GM18502 (cell line): ENCODE data around the gene ENHO.

Source experiments
- ATAC-seq: cut with Tn5 transposase; IDR thresholded peaks from one replicate; pipeline ENCODE4 v1.9.1; 2021; ENCODE audit warnings: mild to moderate bottlenecking; ENCODE audit not compliant: unreplicated experiment, poor library complexity

ENHO gene

DNA sequence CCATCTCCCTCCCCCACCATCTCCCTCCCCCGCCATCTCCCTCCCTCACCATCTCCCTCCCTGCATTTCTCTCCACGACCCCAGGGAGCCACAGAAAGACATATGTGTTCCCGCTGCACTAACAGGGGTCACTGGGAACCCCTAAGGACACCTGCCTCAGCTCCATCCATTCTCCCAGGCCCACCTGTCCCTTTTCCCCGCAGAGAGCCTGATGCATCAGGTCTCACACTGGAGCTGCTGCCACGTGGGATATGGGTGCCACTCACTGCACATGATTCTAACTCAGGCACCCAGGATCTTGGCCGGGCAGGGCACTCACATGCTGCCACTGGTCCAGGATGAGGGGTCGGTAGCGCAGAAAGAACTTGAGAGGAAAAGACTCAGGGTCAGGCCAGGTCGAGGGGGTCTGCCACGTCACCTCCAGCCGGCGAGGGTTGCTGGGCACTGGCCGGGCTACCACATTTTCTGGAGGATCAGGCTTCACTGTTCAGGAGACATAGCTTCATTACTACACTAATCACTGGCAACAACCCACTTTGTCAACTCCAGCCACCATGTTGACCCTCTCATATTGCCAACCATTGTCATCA, 33.2 kb upstream of the ENHO start:
- no peak for ATAC-seq

- ATAC-seq: no peak
Measured at GRCh38 chr9:34555500-34555899, 32.7 kb upstream of the ENHO start.

DNA sequence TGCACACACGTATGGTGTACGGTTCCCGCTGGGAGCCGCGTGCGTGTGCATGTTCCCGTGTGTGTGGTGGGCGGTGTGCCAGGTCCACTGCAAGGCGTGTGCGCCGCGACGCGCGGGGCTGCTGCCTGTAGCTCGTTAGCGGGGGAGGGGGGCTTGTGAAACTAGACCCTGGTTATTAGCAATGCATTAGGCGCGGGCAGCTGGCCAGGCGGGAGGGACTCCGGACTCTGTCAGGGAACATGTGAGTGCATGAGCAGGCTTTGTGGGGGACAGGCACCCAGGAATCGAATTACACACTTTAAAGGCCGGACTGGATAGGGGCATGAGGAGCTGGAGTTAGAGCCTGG, 32.2 kb upstream of the ENHO start:
- no peak for ATAC-seq

DNA sequence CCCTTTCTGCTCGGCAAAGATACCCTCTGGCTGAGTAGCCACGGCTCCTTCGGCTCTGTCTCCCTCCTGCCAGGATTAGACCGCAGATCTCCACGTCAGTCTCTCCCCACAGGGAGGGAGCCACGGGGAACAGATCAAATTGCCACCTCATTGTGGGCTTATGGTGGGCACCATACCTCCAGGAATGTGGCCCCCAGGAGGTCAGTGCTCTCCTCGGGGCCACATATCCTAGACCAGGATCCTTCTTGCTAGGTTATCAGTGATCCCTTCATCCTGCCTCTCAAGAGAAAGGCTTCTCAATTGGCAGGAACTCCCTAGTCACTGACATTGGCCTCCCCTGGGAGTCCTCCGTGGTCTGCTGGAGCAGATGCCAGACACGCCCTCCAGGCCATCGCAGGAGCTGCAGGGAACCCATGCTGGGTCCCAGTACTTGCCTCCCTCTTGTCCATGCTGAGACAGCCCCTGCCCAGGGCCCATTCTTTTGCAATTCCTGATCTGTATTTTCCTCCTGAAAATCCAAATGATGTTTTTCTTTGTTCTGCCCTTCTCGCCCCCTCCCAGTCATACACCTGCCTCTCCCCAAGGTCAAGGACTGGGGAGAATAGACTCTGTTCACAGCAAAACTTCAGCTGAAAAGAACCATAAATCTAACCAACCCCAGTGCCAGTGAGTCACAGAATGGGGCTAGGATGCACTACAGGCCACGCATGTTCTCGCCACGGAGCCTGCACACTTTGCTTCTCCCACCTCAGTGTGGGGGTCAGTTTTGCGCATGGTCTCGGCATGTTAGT, 31.6 kb upstream of the ENHO start:
- no peak for ATAC-seq

DNA sequence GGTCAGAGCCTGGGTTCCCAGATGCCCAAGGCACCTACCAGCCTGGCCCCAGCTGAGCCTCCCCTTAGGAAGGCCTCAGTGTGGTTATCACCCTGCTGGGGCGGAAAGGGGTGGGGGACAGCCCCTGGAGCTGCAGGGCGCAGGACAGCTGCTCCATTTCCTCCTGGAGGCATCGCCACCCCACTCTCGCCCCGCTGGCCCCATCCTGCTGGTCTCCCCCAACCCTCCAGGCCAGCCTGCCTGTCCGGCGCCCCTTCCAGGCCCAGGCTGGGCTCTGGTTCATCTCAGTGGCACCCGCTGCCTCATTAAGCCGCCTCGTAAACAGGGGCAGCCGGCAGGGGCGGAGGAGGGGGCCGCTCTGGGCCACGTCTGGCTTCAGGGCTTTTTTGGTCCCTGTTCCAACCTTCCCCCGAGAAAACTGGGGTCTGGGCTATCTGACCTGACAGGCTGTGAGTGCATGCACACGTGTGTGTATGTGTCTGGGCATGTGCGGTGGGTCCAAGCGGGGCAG, 30.8 kb upstream of the ENHO start:
- ATAC-seq: no peak

DNA sequence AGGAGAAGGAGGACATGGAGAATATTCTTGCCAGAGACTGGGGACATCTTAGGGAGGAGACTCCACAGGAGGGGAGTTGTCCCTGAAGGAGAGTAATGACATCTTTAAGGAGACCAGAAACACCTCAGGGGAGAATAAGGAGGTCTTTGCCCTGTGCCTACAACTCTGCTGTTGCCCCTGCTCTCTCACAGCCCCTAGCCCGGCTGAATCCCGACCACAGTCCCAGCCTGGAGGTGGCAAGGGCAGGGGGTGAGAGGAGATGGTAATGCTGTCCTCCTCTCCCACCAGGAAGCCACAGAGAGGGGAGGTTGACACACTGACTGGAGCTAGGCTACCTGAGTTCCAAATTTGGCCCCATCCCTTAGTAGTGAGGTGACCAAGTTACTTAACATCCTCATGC, 30.2 kb upstream of the ENHO start:
- ATAC-seq: no peak

DNA sequence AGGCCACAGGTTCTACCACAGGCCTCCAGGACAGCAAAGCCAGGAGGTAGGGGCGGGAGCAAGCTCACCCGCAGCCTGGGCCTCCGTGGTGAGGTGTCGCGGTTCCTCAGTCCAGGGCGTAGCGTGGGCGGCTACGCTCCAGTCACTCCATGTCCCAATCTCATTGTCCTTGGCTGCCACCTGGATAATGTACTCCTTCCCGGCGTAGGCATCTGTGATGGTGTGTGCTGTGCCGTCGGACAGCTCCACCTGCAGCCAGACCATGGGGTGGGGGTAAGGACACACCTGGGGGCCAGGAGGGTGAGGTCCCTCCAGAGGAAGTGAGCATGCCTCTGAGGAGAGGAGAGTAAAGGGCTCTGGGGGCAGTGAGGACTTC, 29.8 kb upstream of the ENHO start:
- ATAC-seq: no peak

- ATAC-seq: no peak
Measured at GRCh38 chr9:34551751-34552605, 29.2 kb upstream of the ENHO start.

DNA sequence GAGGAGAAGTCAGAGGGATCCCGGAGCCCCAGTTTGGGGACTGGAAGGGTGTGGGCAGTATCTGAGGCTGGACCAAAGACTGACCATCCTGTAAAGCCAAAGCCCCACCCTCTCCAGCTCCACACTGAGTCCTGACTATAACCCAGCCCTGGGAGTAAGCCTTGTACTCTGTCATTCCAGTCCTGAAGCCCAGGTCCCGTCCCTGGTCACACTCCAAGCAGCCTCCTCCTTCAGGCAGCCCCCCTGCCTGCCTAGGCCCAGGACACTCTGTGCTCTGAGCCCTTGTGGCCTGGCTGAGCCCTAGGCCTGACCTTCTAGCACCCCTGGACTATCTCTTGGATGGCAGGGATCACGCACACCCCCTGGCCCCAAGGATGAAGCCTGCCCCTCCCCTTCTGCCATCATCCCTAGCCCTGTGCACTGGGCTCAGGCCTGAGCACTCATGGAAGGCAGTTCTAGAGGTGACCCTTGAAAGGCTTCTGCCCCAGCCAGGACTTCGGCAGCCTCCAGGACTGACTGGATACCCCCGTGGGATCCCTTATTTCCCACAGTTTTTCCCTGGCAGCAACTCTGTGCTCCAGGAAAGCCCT, 28.0 kb upstream of the ENHO start:
- ATAC-seq: no peak

GRCh38 chr9:34550016-34550680, 27.4 kb upstream of the ENHO start:
- ATAC-seq: no peak

DNA sequence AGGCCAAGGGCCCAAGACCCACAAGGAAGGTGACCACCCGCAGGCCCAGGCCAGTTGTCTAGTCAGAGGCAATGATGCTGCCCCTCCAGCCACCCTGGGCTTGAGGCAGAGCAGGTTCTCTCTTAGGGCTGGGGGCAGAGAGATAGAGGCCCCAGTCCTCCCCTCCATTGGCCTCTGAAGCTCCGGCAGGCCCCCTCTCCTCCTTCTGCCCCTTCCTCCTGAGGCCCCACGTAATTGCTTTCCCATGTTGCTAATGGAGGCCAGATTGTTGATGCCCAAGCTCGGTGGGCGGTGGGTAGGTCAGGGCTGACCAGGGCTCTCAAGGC, 26.6 kb upstream of the ENHO start:
- no peak for ATAC-seq

GRCh38 chr9:34547960-34548611, 25.3 kb upstream of the ENHO start:
- no peak for ATAC-seq

DNA sequence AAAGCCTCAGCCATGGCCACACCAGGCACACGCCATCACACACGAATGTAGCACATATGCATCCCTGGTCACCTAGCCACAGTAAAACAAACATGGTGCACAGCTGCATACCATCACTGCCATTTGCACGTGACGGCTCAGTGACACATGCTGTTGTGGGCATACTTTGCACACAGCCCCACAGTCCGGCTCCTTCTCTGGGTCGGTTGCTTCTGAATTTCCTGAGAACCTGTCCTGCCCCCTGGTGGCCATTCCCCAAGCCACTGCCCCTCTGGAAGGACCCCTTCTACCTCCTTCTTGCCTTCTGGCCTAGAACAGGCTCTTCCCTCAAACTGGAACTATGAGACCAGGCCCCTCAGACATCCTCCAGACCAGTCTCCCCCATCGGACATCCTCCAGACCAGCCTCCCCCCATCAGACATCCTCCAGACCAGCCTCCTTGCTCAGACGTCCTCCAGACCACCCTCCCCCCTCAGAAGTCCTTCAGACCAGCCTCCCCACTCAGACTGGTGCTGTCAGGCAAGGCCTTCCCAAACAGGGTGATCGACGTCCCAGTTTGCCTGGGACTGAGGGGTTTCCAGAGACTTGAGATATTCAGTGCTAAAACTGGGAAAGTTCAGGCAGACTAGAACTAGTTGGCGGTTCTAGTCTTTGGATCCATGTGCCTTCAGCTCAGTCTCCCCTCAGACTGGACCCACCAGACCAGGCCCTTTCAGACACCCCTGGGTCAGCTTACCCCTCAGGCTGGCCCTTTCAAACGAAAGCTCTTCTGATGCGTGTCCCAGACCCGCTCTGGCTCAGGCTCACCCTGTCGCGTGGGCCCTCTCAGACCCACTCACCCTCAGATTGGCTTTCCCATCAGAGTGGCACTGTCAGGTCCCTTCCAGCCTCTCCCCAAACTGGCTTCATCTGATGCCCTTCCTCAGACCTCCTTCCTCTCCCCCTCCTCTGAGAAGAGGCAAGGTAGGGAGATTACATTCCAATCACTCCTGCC, 24.3 kb upstream of the ENHO start:
- ATAC-seq: no peak

DNA sequence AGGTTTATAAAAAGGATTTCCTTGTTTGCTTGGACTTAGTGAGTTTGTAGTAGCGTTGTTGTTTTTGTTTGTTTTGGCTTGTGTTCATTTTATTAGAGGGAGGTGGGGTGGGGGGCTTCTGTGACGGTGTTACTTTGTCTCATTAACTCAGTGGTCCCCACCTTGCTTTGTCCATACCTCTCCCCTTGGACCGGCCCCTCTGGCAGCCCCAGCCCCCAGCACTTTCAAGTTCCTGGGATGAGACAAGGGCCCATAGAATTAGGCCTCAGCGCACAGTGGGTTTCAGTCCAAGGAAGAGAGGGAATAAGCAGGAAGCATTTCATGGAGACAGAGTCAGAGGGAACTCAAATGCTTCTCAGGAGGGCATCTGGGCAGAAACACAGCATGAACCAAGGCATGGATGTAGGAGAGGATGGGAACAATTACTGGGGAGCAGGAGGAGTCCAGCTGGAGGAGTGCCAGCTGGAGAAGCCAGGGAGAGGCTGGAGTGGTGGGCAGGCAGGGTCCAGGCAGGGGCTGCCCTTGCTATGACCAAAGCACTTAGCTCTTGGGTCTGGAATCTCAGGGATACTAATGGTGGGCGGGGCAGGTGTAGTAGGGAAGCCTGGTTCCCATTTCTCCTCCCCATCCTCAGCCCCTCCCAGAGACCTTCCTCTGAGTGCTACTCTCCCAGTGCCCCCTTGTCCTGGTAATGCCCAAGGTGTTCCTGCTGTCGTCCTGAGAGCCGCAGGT, 23.5 kb upstream of the ENHO start:
- no peak for ATAC-seq

DNA sequence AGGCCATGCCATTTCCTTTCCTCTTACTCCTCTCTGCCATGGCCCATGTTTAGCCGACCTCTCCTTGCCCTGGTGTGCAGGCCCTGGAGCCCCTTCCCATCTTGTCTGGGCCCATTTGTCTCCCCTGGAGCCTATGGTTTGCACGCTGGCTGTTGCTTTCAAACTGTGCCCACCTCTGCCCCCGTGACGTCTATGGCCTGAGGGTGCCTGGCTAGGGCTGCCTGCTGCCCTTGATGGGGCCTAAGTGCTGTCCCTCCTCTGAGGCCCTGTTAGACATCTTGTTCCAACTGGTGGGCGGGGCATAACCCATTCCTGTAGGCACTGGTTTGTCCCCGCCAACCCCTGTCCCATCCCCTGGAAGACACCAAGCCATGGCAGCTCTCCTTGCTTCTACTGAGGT, 22.7 kb upstream of the ENHO start:
- ATAC-seq: no peak

DNA sequence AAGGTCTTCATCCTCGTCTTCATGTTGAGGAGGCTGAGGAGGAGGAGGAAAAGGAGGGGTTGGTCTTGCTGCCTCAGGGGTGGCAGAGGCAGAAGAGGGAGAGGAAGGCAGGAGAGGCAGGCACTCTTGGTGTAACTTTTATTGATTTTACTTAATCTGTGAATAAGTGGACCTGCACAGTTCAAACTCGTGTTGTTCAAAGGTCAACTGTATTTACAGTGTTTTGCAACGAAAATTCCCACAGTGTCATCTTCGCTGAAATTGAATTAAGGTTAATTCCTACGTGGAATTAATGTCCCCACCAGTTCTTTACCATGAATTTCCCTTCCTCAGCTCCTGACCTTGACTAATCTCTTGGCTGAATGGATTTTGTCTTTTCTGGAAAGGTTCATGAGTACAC, 21.2 kb upstream of the ENHO start:
- ATAC-seq: no peak

DNA sequence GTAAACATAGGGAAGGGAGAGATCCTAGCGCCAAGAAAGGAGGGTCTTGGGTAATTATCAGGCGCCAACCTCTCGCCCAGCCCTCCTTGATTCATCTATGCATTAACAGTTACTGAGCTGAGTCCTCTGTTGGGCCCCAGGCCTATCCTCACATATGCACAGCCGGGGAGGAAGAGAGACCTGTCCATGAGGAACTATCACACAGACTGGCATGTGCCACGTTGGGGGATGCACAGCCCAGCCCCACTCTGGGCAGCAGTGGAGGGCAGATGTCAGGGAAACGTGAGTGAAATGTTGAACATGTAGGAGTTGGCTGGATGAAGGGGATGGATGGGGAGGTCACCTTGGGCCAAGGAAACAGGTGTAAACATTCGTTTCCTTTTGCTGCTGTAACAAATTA, 18.8 kb upstream of the ENHO start:
- ATAC-seq: no peak

DNA sequence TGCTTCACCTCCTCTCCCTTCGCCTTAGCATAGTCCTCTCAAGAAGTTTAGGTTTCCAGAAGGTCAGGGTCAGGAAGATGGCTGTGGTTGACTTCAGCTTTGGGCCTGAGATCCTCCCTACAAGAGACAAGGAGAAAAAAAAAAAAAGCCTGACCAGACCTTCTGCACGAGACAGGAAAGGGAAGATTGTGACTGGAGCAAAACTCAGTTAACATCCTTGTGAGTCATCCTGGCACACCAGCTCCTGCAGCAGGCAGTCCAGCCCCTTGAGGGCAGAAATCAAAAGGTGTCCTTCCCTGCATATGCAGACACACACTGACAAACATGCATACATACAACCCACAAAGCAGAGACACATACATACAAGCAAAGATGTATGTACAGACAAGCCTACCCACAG, 18.0 kb upstream of the ENHO start:
- no peak for ATAC-seq
